Measurements from ENCODE around the gene TBL1X.

DNA sequence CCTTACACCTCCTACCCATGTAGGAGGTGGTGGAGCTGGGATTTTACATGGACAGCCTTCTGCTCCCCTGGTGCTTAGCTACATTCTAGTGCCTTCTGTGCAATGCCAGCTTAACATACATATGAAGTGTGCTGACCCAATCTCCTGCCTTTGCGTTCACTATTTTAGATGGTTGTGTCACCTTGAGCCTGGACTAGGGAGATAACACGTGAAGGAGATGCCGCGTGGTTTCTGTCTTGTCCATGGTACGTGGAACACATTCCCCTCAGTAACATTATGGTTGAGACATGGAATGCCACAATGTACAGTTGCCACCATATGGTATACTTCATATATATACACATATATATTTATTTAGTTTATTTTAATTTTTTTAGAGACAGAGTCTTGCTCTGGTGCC lies 54.0 kb downstream of the TBL1X start:
- TF ChIP-seq, protein P1, sequence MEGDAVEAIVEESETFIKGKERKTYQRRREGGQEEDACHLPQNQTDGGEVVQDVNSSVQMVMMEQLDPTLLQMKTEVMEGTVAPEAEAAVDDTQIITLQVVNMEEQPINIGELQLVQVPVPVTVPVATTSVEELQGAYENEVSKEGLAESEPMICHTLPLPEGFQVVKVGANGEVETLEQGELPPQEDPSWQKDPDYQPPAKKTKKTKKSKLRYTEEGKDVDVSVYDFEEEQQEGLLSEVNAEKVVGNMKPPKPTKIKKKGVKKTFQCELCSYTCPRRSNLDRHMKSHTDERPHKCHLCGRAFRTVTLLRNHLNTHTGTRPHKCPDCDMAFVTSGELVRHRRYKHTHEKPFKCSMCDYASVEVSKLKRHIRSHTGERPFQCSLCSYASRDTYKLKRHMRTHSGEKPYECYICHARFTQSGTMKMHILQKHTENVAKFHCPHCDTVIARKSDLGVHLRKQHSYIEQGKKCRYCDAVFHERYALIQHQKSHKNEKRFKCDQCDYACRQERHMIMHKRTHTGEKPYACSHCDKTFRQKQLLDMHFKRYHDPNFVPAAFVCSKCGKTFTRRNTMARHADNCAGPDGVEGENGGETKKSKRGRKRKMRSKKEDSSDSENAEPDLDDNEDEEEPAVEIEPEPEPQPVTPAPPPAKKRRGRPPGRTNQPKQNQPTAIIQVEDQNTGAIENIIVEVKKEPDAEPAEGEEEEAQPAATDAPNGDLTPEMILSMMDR (IDR thresholded peaks at IDR 0.05; ENCODE audit: insufficient read depth, low read depth, low read length) = no peak
- TF ChIP-seq EZH2 (IDR thresholded peaks at IDR 0.05; ENCODE audit: insufficient read depth, low read length) = no peak

All from astrocyte (in vitro differentiated cells and primary cell).